Activated effector memory CD4-positive, alpha-beta T cell treated with anti-CD3 and anti-CD28 coated beads, Interleukin-2, amount 50 U/mL, for 16 hours (primary cell): ENCODE data around the gene SCNN1A.

ENCODE experiments used
- DNase-seq: peaks from one replicate; pipeline ENCODE4 v3.0.0-alpha.2; 2020

Gene SCNN1A

GRCh38 chr12:6383572-6384498, 8.5 kb upstream of the SCNN1A start, which contains the start of gene LTBR:
Gene LTBR (plus strand): TSS chr12:6384162. CDS start chr12:6384359, 197 bp downstream.
- DNase-seq: no peak

- no peak for DNase-seq
Observed at GRCh38 chr12:6382982-6383381, 7.6 kb upstream of the SCNN1A start.

- DNase-seq: no peak
Observed at GRCh38 chr12:6382371-6382770, 7.0 kb upstream of the SCNN1A start.

- no peak for DNase-seq
Observed at GRCh38 chr12:6380141-6381121, 5.1 kb upstream of the SCNN1A start.

GRCh38 chr12:6378709-6379472, 3.5 kb upstream of the SCNN1A start:
- peak; percentile 13 for DNase-seq

GRCh38 chr12:6377667-6377994, 2.3 kb upstream of the SCNN1A start:
- peak; percentile 36 for DNase-seq

- DNase-seq: peak; percentile 50
Observed at GRCh38 chr12:6376870-6377666, 1.7 kb upstream of the SCNN1A start.

- DNase-seq: peak; percentile 59
Observed at GRCh38 chr12:6376079-6376869, 911 bp upstream of the SCNN1A start.

- peak; percentile 13 for DNase-seq
Observed at GRCh38 chr12:6374786-6375160, 590 bp downstream of the SCNN1A start.

GRCh38 chr12:6374028-6374785, 1.2 kb downstream of the SCNN1A start:
- DNase-seq: peak; percentile 58

GRCh38 chr12:6373022-6373787, 2.2 kb downstream of the SCNN1A start:
- no peak for DNase-seq

GRCh38 chr12:6372403-6373003, 2.9 kb downstream of the SCNN1A start:
- no peak for DNase-seq

GRCh38 chr12:6370994-6371754, 4.2 kb downstream of the SCNN1A start:
- no peak for DNase-seq

GRCh38 chr12:6370576-6370935, 4.8 kb downstream of the SCNN1A start:
- DNase-seq: no peak

- DNase-seq: no peak
Observed at GRCh38 chr12:6369916-6370575, 5.3 kb downstream of the SCNN1A start.

- no peak for DNase-seq
Observed at GRCh38 chr12:6368906-6369525, 6.3 kb downstream of the SCNN1A start.
